NCI-H2171 treated with DMSO at 0.1 percent for 48 hours (cell line): Measurements from ENCODE around the gene LGALS4.
"Not testable (repeated sequence)": the region's sequence is repeated elsewhere in the genome, so short reads cannot be mapped to it uniquely, and the experiment has no call there.

Experiments
- DNase-seq: peaks from one replicate; lab custom pipeline; 2025; lab: John Stamatoyannopoulos, UW

LGALS4 gene

GRCh38 chr19:38795549-38795948 lies 17.2 kb downstream of the LGALS4 start:
- DNase-seq, result no peak

- no peak for DNase-seq
Measured at GRCh38 chr19:38793671-38794070, 19.1 kb downstream of the LGALS4 start.

GRCh38 chr19:38793177-38793576 lies 19.6 kb downstream of the LGALS4 start:
- DNase-seq, result peak; percentile 93

GRCh38 chr19:38792250-38793111 lies 20.3 kb downstream of the LGALS4 start:
- no peak for DNase-seq

GRCh38 chr19:38791451-38792064 lies 21.2 kb downstream of the LGALS4 start:
- DNase-seq, result not testable (repeated sequence)

GRCh38 chr19:38790507-38791403 lies 22.0 kb downstream of the LGALS4 start:
- DNase-seq, result not testable (repeated sequence)

- DNase-seq, result no peak
Measured at GRCh38 chr19:38788478-38789243, 24.1 kb downstream of the LGALS4 start, which contains the start of gene LGALS7B. Gene LGALS7B, plus strand, starts transcription at chr19:38789200. Its CDS starts 27 bp downstream, at chr19:38789227.

- DNase-seq, result no peak
Measured at GRCh38 chr19:38786572-38787265, 26.0 kb downstream of the LGALS4 start.

GRCh38 chr19:38786061-38786460 lies 26.7 kb downstream of the LGALS4 start:
- not testable (repeated sequence) for DNase-seq

- DNase-seq, result no peak
Measured at GRCh38 chr19:38785187-38785699, 27.5 kb downstream of the LGALS4 start.

- no peak for DNase-seq
Measured at GRCh38 chr19:38784224-38784623, 28.5 kb downstream of the LGALS4 start.

- not testable (repeated sequence) for DNase-seq
Measured at GRCh38 chr19:38782212-38782611, 30.5 kb downstream of the LGALS4 start.

- DNase-seq, result no peak
Measured at GRCh38 chr19:38781058-38781457, 31.7 kb downstream of the LGALS4 start.

GRCh38 chr19:38780443-38780842 lies 32.3 kb downstream of the LGALS4 start:
- DNase-seq, result no peak

- DNase-seq, result no peak
Measured at GRCh38 chr19:38778733-38779132, 34.0 kb downstream of the LGALS4 start.

GRCh38 chr19:38774181-38774950 lies 38.4 kb downstream of the LGALS4 start:
- DNase-seq, result no peak

- peak; percentile 46 for DNase-seq
Measured at GRCh38 chr19:38773469-38774177, 39.1 kb downstream of the LGALS4 start, which contains the start of gene LGALS7. Gene LGALS7, minus strand, starts transcription at chr19:38773517. Its CDS starts 25 bp downstream, at chr19:38773492.

GRCh38 chr19:38771569-38771968 lies 41.2 kb downstream of the LGALS4 start:
- not testable (repeated sequence) for DNase-seq

- DNase-seq, result not testable (repeated sequence)
Measured at GRCh38 chr19:38770949-38771275, 41.8 kb downstream of the LGALS4 start.
